ENCODE data around the gene STARD7.

DNA sequence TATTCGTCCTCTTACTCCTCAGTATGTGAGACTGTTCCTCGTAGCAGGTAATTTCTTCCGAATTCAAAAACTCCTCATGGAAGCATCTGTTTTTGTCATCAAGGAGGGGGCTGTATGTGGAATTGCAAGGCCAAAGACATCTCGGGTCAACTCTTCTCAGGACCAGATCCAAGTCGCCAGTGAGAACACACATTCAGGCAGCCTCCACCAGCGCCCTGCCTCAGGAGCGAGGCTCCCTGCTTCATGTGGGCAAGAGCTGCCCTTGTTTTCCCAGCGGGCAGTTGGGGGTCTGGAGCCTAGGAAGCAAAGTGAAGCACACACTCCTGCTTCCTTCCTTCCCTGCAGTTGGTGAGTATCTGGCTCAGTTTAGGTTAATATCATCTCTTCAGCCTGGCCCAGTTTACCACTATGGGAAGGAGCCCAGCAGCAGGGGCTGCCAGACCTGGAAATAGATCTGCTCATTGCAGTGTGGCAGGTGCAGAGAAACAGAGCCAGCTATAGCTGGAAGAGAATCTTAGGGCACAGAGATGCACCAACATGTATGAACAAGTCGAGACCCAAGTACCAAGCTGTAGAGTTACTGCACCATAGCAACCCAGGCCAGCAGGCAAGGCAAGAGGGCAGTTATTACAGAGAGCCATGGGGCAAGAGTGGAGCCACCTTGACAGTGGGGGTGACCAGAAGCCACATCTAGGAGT is 31.9 kb upstream of the STARD7 start:
- TF ChIP-seq POLR2A (IDR thresholded peaks at IDR 0.05): no peak
- no peak for TF ChIP-seq CTCF (IDR thresholded peaks at IDR 0.05)

Data from thyroid gland (tissue), 4 donors.